H1 (cell line): ENCODE results near the gene CDC42BPB. TPM values are rescaled to one million over a fixed set of nuclear protein-coding genes. Genes with fewer than 3 reads are reported as not detected.

Experiments
- CTCF ChIA-PET: fragments of 300-600 bp; sonication (Branson Sonifier 250); formaldehyde crosslinking; loops from one replicate; lab custom pipeline; 2021; ENCODE audit not compliant: partially characterized antibody; lab: Charles Lee
- POLR2A ChIA-PET: fragments of 300-600 bp; sonication (Branson Sonifier 250); formaldehyde crosslinking; loops from one replicate; lab custom pipeline; 2021; ENCODE audit warnings: inconsistent platforms; ENCODE audit not compliant: partially characterized antibody; lab: Charles Lee
- DNase-seq, 2 experiments: peaks; one replicate each; pipeline versions ENCODE4 v3.0.0 to v3.0.0-alpha.2; 2010 to 2022; ENCODE audit warnings: low spot score in 2 of 2, low read depth in 1 of 2, mixed read lengths in 1 of 2
- FAIRE-seq: peaks from 2 replicates; lab custom pipeline; 2011; peaks lifted over from hg19 to GRCh38; lab: Jason Lieb, UNC
- H2AFZ ChIP-seq: 2 replicates; pipeline ENCODE4 v1.8.1; 2012; ENCODE audit warnings: low read length, inconsistent platforms
- H2AK5ac ChIP-seq: 2 replicates; pipeline ENCODE4 v1.6.1; 2013; ENCODE audit warnings: low read depth, low read length
- H2BK120ac ChIP-seq: replicated peaks from 2 replicates; pipeline ENCODE3; 2013; ENCODE audit warnings: low read depth, low read length, inconsistent platforms
- H2BK12ac ChIP-seq: 2 replicates; pipeline ENCODE4 v1.6.1; 2013; ENCODE audit warnings: low read depth, low read length
- H2BK15ac ChIP-seq: 2 replicates; pipeline ENCODE4 v1.6.1; 2013; ENCODE audit warnings: low read length
- H2BK20ac ChIP-seq: 2 replicates; pipeline ENCODE4 v1.6.1; 2013; ENCODE audit warnings: low read length
- H2BK5ac ChIP-seq: 2 replicates; pipeline ENCODE4 v1.6.1; 2013; ENCODE audit warnings: low read depth, low read length
- H3K14ac ChIP-seq: 2 replicates; pipeline ENCODE4 v1.6.1; 2013; ENCODE audit warnings: inconsistent platforms; ENCODE audit not compliant: insufficient read length
- H3K18ac ChIP-seq: 2 replicates; pipeline ENCODE4 v1.6.1; 2013; ENCODE audit warnings: low read length; ENCODE audit errors: extremely low read depth
- H3K23ac ChIP-seq: 2 replicates; pipeline ENCODE4 v1.6.1; 2013; ENCODE audit warnings: inconsistent platforms; ENCODE audit not compliant: insufficient read length
- H3K23me2 ChIP-seq: 2 replicates; pipeline ENCODE4 v1.6.1; 2013; ENCODE audit warnings: low read depth, low read length
- H3K27ac ChIP-seq: 2 replicates; pipeline ENCODE4 v1.6.1; 2011; ENCODE audit warnings: low read depth, low read length, inconsistent platforms
- H3K27me3 ChIP-seq, 4 experiments: replicated peaks in 1 of 4; 1 replicate in 1 of 4; 2 replicates in 3 of 4; pipeline versions ENCODE4 v1.6.1 to v1.8.1; 2011 to 2013; ENCODE audit warnings: low read length in 3 of 4, mild to moderate bottlenecking in 3 of 4, inconsistent platforms in 2 of 4, mixed read lengths in 2 of 4, moderate library complexity in 1 of 4; ENCODE audit not compliant: control insufficient read depth in 3 of 4, insufficient read depth in 3 of 4; ENCODE audit errors: extremely low read depth in 1 of 4
- H3K36me3 ChIP-seq, 4 experiments: 2 replicates each; pipeline versions ENCODE4 v1.6.1 to v1.8.1; 2011 to 2013; ENCODE audit warnings: mild to moderate bottlenecking in 4 of 4, low read length in 3 of 4, moderate library complexity in 2 of 4, control low read depth in 1 of 4, inconsistent platforms in 1 of 4; ENCODE audit not compliant: insufficient read depth in 4 of 4, control insufficient read depth in 2 of 4
- H3K4ac ChIP-seq: replicated peaks from 2 replicates; pipeline ENCODE3; 2013; ENCODE audit warnings: low read length, low read depth, mixed read lengths, inconsistent platforms; ENCODE audit not compliant: insufficient read length
- H3K4me1 ChIP-seq, 4 experiments: replicated peaks in 1 of 4; 1 replicate in 1 of 4; 2 replicates in 3 of 4; pipeline versions ENCODE4 v1.6.1 to v1.8.1; 2011 to 2013; ENCODE audit warnings: low read length in 3 of 4, inconsistent platforms in 2 of 4, mixed read lengths in 1 of 4; ENCODE audit not compliant: insufficient read depth in 4 of 4, control insufficient read depth in 3 of 4
- H3K4me2 ChIP-seq, 2 experiments: 2 replicates each; pipeline versions ENCODE4 v1.6.1 to v1.8.1; 2011 to 2013; ENCODE audit warnings: low read depth in 2 of 2, low read length in 2 of 2, control low read depth in 1 of 2, inconsistent platforms in 1 of 2, mild to moderate bottlenecking in 1 of 2; ENCODE audit not compliant: insufficient read depth in 1 of 2
- H3K4me3 ChIP-seq, 4 experiments: fragments of 200-600, 300-600 bp in 1 of 4; sonication (generic), shearing (Covaris generic), sonication (Bioruptor Twin) in 1 of 4; 2 replicates each; pipeline versions ENCODE4 v1.5.1 to v1.8.1; 2011 to 2016; ENCODE audit warnings: low read length in 4 of 4, low read depth in 3 of 4, control low read depth in 2 of 4, inconsistent platforms in 2 of 4, mild to moderate bottlenecking in 2 of 4, mixed read lengths in 1 of 4, moderate library complexity in 1 of 4; ENCODE audit not compliant: insufficient read depth in 2 of 4; ENCODE audit errors: extremely low read depth in 1 of 4
- H3K56ac ChIP-seq: replicated peaks from 2 replicates; pipeline ENCODE3; 2013; ENCODE audit warnings: low read depth, mild to moderate bottlenecking, mixed read lengths, low read length, inconsistent platforms; ENCODE audit not compliant: insufficient read length
- H3K79me1 ChIP-seq: 2 replicates; pipeline ENCODE4 v1.6.1; 2013; ENCODE audit warnings: low read depth, low read length, control low read depth
- H3K79me2 ChIP-seq, 2 experiments: 2 replicates each; pipeline versions ENCODE4 v1.6.1 to v1.8.1; 2012 to 2013; ENCODE audit warnings: low read length in 2 of 2, mild to moderate bottlenecking in 2 of 2, inconsistent platforms in 1 of 2; ENCODE audit not compliant: insufficient read depth in 2 of 2, control insufficient read depth in 1 of 2
- H3K9ac ChIP-seq, 4 experiments: replicated peaks in 1 of 4; 1 replicate in 1 of 4; 2 replicates in 3 of 4; pipeline versions ENCODE4 v1.6.1 to v1.8.1; 2011 to 2013; ENCODE audit warnings: low read depth in 3 of 4, low read length in 3 of 4, control low read depth in 2 of 4, mild to moderate bottlenecking in 2 of 4, moderate library complexity in 2 of 4, inconsistent platforms in 1 of 4; ENCODE audit errors: extremely low read depth in 1 of 4
- H3K9me3 ChIP-seq, 2 experiments: 2 replicates each; pipeline versions ENCODE4 v1.6.1 to v1.8.1; 2012 to 2013; ENCODE audit warnings: mild to moderate bottlenecking in 2 of 2, moderate library complexity in 2 of 2, control low read depth in 1 of 2, inconsistent platforms in 1 of 2, low read depth in 1 of 2, low read length in 1 of 2, mixed read lengths in 1 of 2; ENCODE audit not compliant: insufficient read depth in 2 of 2
- H4K20me1 ChIP-seq, 2 experiments: replicated peaks in 1 of 2; 2 replicates each; pipeline versions ENCODE3 to v1.8.1; 2011 to 2013; ENCODE audit warnings: inconsistent platforms in 2 of 2, low read length in 2 of 2, mild to moderate bottlenecking in 1 of 2; ENCODE audit not compliant: insufficient read depth in 2 of 2, control insufficient read depth in 1 of 2
- H4K5ac ChIP-seq: 2 replicates; pipeline ENCODE4 v1.6.1; 2013; ENCODE audit warnings: low read length, low read depth, mixed read lengths, inconsistent platforms; ENCODE audit not compliant: insufficient read length
- H4K8ac ChIP-seq: 2 replicates; pipeline ENCODE4 v1.8.0; 2013; ENCODE audit warnings: mild to moderate bottlenecking, moderate library complexity, low read length, inconsistent platforms; ENCODE audit not compliant: insufficient read depth; ENCODE audit errors: extremely low read depth
- H4K91ac ChIP-seq: replicated peaks from 2 replicates; pipeline ENCODE3; 2013; ENCODE audit warnings: low read length, mixed read lengths, inconsistent platforms; ENCODE audit not compliant: insufficient read length
- BRCA1 ChIP-seq: IDR thresholded peaks from 2 replicates; pipeline ENCODE4 v1.6.1; 2012; ENCODE audit warnings: low read depth, low read length, improper control_type of control experiment
- NANOG ChIP-seq: IDR thresholded peaks from 2 replicates; pipeline ENCODE4 v1.6.1; 2011; ENCODE audit warnings: low read length, low read depth, mild to moderate bottlenecking, inconsistent platforms; ENCODE audit not compliant: insufficient read depth, poor library complexity, severe bottlenecking
- WGBS, 2 experiments: shearing (Covaris generic) in 1 of 2; methylation state at CpG; one replicate each; pipeline versions ENCODE4 v1.1.6 to v1.1.7; 2013 to 2015; ENCODE audit warnings: low lambda C conversion rate in 2 of 2, mixed read lengths in 2 of 2, inconsistent platforms in 1 of 2, low coverage in 1 of 2, missing lambda C conversion rate in 1 of 2; ENCODE audit not compliant: insufficient replicate concordance in 2 of 2, insufficient coverage in 1 of 2, insufficient read length in 1 of 2; ENCODE audit errors: extremely low coverage in 1 of 2, missing lambda C conversion rate in 1 of 2; 5-methylcytosine and 5-hydroxymethylcytosine counted together
- polyA plus RNA-seq, 7 experiments: library from polyadenylated mRNA; depleted of rRNA in 3 of 7; stranded (reverse) in 5 of 7; unstranded in 2 of 7; fragments of >200 nt in 5 of 7; fragments of 200-250 nt in 2 of 7; gene quantifications; 1 replicate in 5 of 7; 2 replicates in 1 of 7; 4 replicates in 1 of 7; pipeline versions ENCODE4 v1.2.1 to v1.2.3, GENCODE V29; 2011 to 2013; ENCODE audit warnings: missing spikeins in 2 of 7, mixed read lengths in 2 of 7
- total RNA-seq: library from RNA; stranded (reverse); fragmentation: NEBNext Ultra II Directional; extraction: Animal tissue kit (Norgen Biotek cat#: 25700); gene quantifications from 2 replicates; pipeline ENCODE4 v1.2.1, GENCODE V29; 2021

CDC42BPB gene
- total and polyA plus RNA-seq, 2 of the 8 experiments (the other 6 are each of a cell fraction or from before 2014, with no cell fraction given), result 51.2 to 88.2 TPM

- H2BK5ac ChIP-seq, result no peak overlapping the region
- no peak overlapping the region for H2BK120ac ChIP-seq
- no peaks in the 10 kb centered on the region for H3K23me2 ChIP-seq
- no peak overlapping the region for H2AK5ac ChIP-seq
- no peak overlapping the region for H2AFZ ChIP-seq
- H4K5ac ChIP-seq, result no peak overlapping the region
- DNase-seq, result no peak
- no peak overlapping the region for H3K4me2 ChIP-seq
- peaks cover 8 to 29% (median 20%) of the 10 kb centered on the region in 4 experiments for H3K36me3 ChIP-seq
- H2BK20ac ChIP-seq, result no peak overlapping the region
- H3K27ac ChIP-seq, result no peak overlapping the region
- H4K91ac ChIP-seq, result no peak overlapping the region
- H4K8ac ChIP-seq, result no peak overlapping the region
- no peak overlapping the region for H2BK15ac ChIP-seq
- no peak overlapping the region for H2BK12ac ChIP-seq
- no peak for FAIRE-seq
- no peaks in the 10 kb centered on the region for H3K4me1 ChIP-seq
- 95% methylated on average over 9 of the region's 9 CpGs; no CpG with 5 or more reads in 1 of the 2 experiments for WGBS, 2 experiments
- no peaks in the 10 kb centered on the region for H3K9me3 ChIP-seq
- H3K4ac ChIP-seq, result no peak overlapping the region
- 0 out of 2 replicates have a peak, but pooled peaks cover 2% of the 10 kb centered on the region for H3K79me1 ChIP-seq
- H3K27me3 ChIP-seq, result no peaks in the 10 kb centered on the region
- no peak overlapping the region for H3K23ac ChIP-seq
- H3K18ac ChIP-seq, result no peak overlapping the region
- H3K79me2 ChIP-seq, result no peaks in the 10 kb centered on the region
- ChIA-PET CTCF (no interaction called here), POLR2A (no interaction called here)
- H3K4me3 ChIP-seq, result no peak overlapping the region
- H3K14ac ChIP-seq, result no peak overlapping the region
- H3K56ac ChIP-seq, result no peak overlapping the region
- H4K20me1 ChIP-seq, result peaks cover 0 to 2% of the 10 kb centered on the region in 2 experiments
- H3K9ac ChIP-seq, result no peak overlapping the region
- no peak for TF ChIP-seq NANOG
- no peak for TF ChIP-seq BRCA1
Measured at GRCh38 chr14:102979406-102979805, 77.9 kb downstream of the CDC42BPB start.
